K562 (cell line): ENCODE results near the gene RAB7A. TPM values are rescaled to one million over a fixed set of nuclear protein-coding genes. Genes with fewer than 3 reads are reported as not detected.

Source experiments
- ATF7 ChIP-seq: fragments of 450-650 bp; IDR thresholded peaks from 2 replicates; pipeline ENCODE4 v1.7.1; 2014; ENCODE audit warnings: mild to moderate bottlenecking, moderate library complexity
- CCAR2 ChIP-seq: fragments of 200-400 bp; formaldehyde crosslinking; IDR thresholded peaks from 2 replicates; pipeline ENCODE4 v1.6.1; 2017; ENCODE audit warnings: mild to moderate bottlenecking, low read depth, low read length
- CHD1 ChIP-seq: fragments of 200-600 bp; sonication (generic); IDR thresholded peaks from one replicate; pipeline ENCODE4 v1.6.1; 2012; ENCODE audit warnings: mild to moderate bottlenecking, moderate library complexity, low read length, inconsistent platforms
- EP300 ChIP-seq: IDR thresholded peaks from 2 replicates; pipeline ENCODE4 v1.6.1; 2012; ENCODE audit warnings: low read length, improper control_type of control experiment
- EP400 ChIP-seq: fragments of 450-650 bp; IDR thresholded peaks from 2 replicates; pipeline ENCODE4 v1.6.1; 2017; ENCODE audit warnings: antibody characterized with exemption, mild to moderate bottlenecking, moderate library complexity
- HCFC1 ChIP-seq: IDR thresholded peaks from 2 replicates; pipeline ENCODE4 v1.6.1; 2012; ENCODE audit warnings: low read depth, low read length, improper control_type of control experiment
- IFI16 ChIP-seq: fragments of 250-450 bp; sonication (Bioruptor Pico); IDR thresholded peaks from 2 replicates; pipeline ENCODE4 v2.1.2; 2022; ENCODE audit warnings: mild to moderate bottlenecking, inconsistent platforms
- PTBP1 ChIP-seq: fragments of 200-400 bp; formaldehyde crosslinking; IDR thresholded peaks from 2 replicates; pipeline ENCODE4 v1.6.1; 2017; ENCODE audit warnings: low read depth, low read length
- TEAD1 ChIP-seq, 2 experiments: fragments of 450-650 bp in 1 of 2; sonication (generic) in 1 of 2; formaldehyde crosslinking; IDR thresholded peaks; 2 replicates each; pipeline versions ENCODE4 v1.4.0 to v1.8.0; 2020 to 2022; ENCODE audit warnings: mild to moderate bottlenecking in 2 of 2, missing genetic modification reagents in 1 of 2
- ZNF143 ChIP-seq: sonication (generic); formaldehyde crosslinking; IDR thresholded peaks from 2 replicates; pipeline ENCODE4 v1.9.0; 2022; ENCODE audit warnings: mild to moderate bottlenecking, missing genetic modification reagents
- ZNF324 ChIP-seq: fragments of 250-450 bp; sonication (Bioruptor Pico); IDR thresholded peaks from 2 replicates; pipeline ENCODE4 v1.4.0; 2020; ENCODE audit warnings: mild to moderate bottlenecking
- polyA plus RNA-seq, 8 experiments: library from polyadenylated mRNA; depleted of rRNA in 4 of 8; stranded (reverse) in 5 of 8; unstranded in 3 of 8; fragments of >200 nt; fragmentation: Nextera tagmentation in 2 of 8; fragmentation: Illumina TruSeq in 1 of 8; extraction: Ambion mirVana in 2 of 8; extraction: Trizol in 1 of 8; gene quantifications; 2 replicates each; pipeline versions ENCODE4 v1.2.1 to v1.2.3, GENCODE V29; 2011 to 2014; ENCODE audit warnings: inconsistent platforms in 1 of 8, missing spikeins in 1 of 8
- total RNA-seq, 7 experiments: library from RNA; depleted of rRNA in 6 of 7; stranded (reverse); fragments of >200 nt in 6 of 7; fragmentation: Illumina TruSeq in 2 of 7; extraction: Trizol in 2 of 7; gene quantifications; 2 replicates each; pipeline versions ENCODE4 v1.2.1 to v1.2.3, GENCODE V29; 2011 to 2021; ENCODE audit warnings: low replicate concordance in 1 of 7
- TF ChIP-seq, protein P1 (sequence below): sonication (generic); formaldehyde crosslinking; IDR thresholded peaks from 2 replicates; pipeline ENCODE4 v1.4.0; 2020; ENCODE audit warnings: mild to moderate bottlenecking, missing genetic modification reagents
- TF ChIP-seq, protein P2 (sequence below), 2 experiments: fragments of 450-650 bp in 1 of 2; IDR thresholded peaks; 2 replicates each; pipeline ENCODE4 v1.6.1; 2011 to 2017; ENCODE audit warnings: low read depth in 2 of 2, antibody characterized with exemption in 1 of 2, borderline replicate concordance in 1 of 2, low read length in 1 of 2, mild to moderate bottlenecking in 1 of 2, mixed read lengths in 1 of 2; ENCODE audit not compliant: control insufficient read depth in 1 of 2
- TF ChIP-seq, protein P3 (sequence below), 2 experiments: fragments of 450-650 bp; IDR thresholded peaks; 2 replicates each; pipeline ENCODE4 v1.6.1; 2018; ENCODE audit warnings: mild to moderate bottlenecking in 2 of 2, low read depth in 1 of 2; ENCODE audit not compliant: partially characterized antibody in 2 of 2

RAB7A gene
- total and polyA plus RNA-seq, 9 of the 15 experiments (the other 6 are each of a cell fraction or from before 2014, with no cell fraction given): 30.9 to 204 (median 72.8) TPM

DNA sequence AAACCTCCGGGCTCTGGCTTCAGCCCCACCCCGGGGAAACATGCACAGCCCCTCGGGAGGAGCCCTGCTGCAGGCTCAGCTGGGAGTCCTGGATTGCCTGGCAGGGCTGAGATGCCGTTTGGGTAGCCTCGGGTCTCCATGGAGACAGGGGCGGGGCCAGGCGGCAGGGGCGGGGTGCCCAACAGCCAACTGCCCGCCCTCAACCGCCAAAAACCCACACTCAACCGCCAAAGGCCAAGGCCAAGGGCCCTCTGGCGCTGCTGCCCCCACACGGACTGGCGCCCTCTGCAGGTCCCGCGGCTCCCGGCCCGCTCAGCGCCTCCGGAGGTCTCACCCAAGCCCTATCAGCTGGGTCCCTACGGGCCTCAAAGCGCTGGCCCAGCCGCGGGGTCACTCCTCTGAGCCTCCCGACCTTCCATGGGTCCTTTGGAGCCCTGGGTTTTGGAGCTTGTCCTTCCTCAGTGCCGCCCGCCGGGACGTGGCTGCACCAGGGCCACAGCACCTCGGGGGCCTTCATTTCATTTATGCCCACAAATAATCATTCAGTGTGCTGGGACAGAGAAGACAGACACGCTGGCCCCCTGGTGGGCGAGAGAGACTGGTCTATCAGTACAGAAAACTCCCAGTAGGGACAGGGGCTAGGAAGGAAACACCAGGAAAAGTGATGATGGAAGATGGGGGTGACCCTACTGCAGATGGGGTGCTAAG lies 119.9 kb downstream of the RAB7A start (continued):
- TF ChIP-seq TEAD1 (CRISPR knock-in tag; IDR thresholded peaks at IDR 0.05) (0 out of 4 replicates have a peak, but pooled peaks of 1 of the 2 experiments have one; percentile 42), ATF7 (0 out of 2 replicates have a peak, but pooled peaks have one; percentile 32), EP300 (peak; percentile 72), PTBP1 (no peak), CHD1 (no peak), CCAR2 (no peak), ZNF324 (CRISPR knock-in tag) (no peak), ZNF143 (CRISPR knock-in tag) (no peak), HCFC1 (peak; percentile 42; the same call in 1 of the 2 replicates), IFI16 (CRISPR knock-in tag) (no peak), EP400 (peak; percentile 49; the same call in 1 of the 2 replicates)
- TF ChIP-seq, protein P1, sequence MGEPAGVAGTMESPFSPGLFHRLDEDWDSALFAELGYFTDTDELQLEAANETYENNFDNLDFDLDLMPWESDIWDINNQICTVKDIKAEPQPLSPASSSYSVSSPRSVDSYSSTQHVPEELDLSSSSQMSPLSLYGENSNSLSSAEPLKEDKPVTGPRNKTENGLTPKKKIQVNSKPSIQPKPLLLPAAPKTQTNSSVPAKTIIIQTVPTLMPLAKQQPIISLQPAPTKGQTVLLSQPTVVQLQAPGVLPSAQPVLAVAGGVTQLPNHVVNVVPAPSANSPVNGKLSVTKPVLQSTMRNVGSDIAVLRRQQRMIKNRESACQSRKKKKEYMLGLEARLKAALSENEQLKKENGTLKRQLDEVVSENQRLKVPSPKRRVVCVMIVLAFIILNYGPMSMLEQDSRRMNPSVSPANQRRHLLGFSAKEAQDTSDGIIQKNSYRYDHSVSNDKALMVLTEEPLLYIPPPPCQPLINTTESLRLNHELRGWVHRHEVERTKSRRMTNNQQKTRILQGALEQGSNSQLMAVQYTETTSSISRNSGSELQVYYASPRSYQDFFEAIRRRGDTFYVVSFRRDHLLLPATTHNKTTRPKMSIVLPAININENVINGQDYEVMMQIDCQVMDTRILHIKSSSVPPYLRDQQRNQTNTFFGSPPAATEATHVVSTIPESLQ (CRISPR knock-in tag): no peak
- TF ChIP-seq, protein P2, sequence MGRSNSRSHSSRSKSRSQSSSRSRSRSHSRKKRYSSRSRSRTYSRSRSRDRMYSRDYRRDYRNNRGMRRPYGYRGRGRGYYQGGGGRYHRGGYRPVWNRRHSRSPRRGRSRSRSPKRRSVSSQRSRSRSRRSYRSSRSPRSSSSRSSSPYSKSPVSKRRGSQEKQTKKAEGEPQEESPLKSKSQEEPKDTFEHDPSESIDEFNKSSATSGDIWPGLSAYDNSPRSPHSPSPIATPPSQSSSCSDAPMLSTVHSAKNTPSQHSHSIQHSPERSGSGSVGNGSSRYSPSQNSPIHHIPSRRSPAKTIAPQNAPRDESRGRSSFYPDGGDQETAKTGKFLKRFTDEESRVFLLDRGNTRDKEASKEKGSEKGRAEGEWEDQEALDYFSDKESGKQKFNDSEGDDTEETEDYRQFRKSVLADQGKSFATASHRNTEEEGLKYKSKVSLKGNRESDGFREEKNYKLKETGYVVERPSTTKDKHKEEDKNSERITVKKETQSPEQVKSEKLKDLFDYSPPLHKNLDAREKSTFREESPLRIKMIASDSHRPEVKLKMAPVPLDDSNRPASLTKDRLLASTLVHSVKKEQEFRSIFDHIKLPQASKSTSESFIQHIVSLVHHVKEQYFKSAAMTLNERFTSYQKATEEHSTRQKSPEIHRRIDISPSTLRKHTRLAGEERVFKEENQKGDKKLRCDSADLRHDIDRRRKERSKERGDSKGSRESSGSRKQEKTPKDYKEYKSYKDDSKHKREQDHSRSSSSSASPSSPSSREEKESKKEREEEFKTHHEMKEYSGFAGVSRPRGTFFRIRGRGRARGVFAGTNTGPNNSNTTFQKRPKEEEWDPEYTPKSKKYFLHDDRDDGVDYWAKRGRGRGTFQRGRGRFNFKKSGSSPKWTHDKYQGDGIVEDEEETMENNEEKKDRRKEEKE (IDR thresholded peaks at IDR 0.05; ENCODE audit: borderline replicate concordance in 1 of 2, control insufficient read depth in 1 of 2, low read depth in 2 of 2, low read length in 1 of 2): no peak
- TF ChIP-seq, protein P3, sequence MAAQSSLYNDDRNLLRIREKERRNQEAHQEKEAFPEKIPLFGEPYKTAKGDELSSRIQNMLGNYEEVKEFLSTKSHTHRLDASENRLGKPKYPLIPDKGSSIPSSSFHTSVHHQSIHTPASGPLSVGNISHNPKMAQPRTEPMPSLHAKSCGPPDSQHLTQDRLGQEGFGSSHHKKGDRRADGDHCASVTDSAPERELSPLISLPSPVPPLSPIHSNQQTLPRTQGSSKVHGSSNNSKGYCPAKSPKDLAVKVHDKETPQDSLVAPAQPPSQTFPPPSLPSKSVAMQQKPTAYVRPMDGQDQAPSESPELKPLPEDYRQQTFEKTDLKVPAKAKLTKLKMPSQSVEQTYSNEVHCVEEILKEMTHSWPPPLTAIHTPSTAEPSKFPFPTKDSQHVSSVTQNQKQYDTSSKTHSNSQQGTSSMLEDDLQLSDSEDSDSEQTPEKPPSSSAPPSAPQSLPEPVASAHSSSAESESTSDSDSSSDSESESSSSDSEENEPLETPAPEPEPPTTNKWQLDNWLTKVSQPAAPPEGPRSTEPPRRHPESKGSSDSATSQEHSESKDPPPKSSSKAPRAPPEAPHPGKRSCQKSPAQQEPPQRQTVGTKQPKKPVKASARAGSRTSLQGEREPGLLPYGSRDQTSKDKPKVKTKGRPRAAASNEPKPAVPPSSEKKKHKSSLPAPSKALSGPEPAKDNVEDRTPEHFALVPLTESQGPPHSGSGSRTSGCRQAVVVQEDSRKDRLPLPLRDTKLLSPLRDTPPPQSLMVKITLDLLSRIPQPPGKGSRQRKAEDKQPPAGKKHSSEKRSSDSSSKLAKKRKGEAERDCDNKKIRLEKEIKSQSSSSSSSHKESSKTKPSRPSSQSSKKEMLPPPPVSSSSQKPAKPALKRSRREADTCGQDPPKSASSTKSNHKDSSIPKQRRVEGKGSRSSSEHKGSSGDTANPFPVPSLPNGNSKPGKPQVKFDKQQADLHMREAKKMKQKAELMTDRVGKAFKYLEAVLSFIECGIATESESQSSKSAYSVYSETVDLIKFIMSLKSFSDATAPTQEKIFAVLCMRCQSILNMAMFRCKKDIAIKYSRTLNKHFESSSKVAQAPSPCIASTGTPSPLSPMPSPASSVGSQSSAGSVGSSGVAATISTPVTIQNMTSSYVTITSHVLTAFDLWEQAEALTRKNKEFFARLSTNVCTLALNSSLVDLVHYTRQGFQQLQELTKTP (IDR thresholded peaks at IDR 0.05; ENCODE audit: low read depth in 1 of 2, partially characterized antibody in 2 of 2): no peak
